MG63 (cell line): Measurements from ENCODE around the gene WDR76. TPM values are rescaled to one million over a fixed set of nuclear protein-coding genes. Genes with fewer than 3 reads are reported as not detected.
A peak's percentile ranks its signal among the peaks of the same experiment; 100 is the strongest.

ENCODE experiments used
- DNase-seq: peaks from one replicate; pipeline ENCODE4 v3.0.0-alpha.2; 2020
- H3K27me3 ChIP-seq: fragments of 250-450 bp; sonication (Bioruptor Pico); 2 replicates; pipeline ENCODE4 v1.5.1; 2020; ENCODE audit warnings: mild to moderate bottlenecking, moderate library complexity
- H3K36me3 ChIP-seq: fragments of 250-450 bp; sonication (Bioruptor Pico); 2 replicates; pipeline ENCODE4 v1.5.1; 2020; ENCODE audit warnings: mild to moderate bottlenecking, moderate library complexity
- H3K4me3 ChIP-seq: fragments of 250-450 bp; sonication (Bioruptor Pico); 2 replicates; pipeline ENCODE4 v1.5.1; 2020; ENCODE audit warnings: mild to moderate bottlenecking, moderate library complexity
- H3K9me3 ChIP-seq: fragments of 250-450 bp; sonication (Bioruptor Pico); 2 replicates; pipeline ENCODE4 v1.5.1; 2020; ENCODE audit warnings: mild to moderate bottlenecking, moderate library complexity
- total RNA-seq: library from RNA; depleted of rRNA; stranded (reverse); fragments of >200 nt; shearing (Covaris generic); gene quantifications from 2 replicates; pipeline ENCODE4 v1.2.3, GENCODE V29; 2014; ENCODE audit warnings: low replicate concordance; rRNA removed

The WDR76 gene
- total RNA-seq, result 49.9 and 53.5 TPM in 2 replicates

- Histone ChIP-seq H3K4me3 (peak within 1 kb of the TSS; percentile 57), H3K27me3 (no peaks in the 10 kb centered on the region), H3K9me3 (no peaks in the 10 kb centered on the region), H3K36me3 (peaks cover 42% of the 10 kb centered on the region)
- DNase-seq, result peak; percentile 91
These were observed at the start of gene WDR76 for GRCh38 chr15:43826508-43827341. Gene WDR76, plus strand, starts transcription at chr15:43827002. Its CDS starts 31 bp downstream, at chr15:43827033.

- Histone ChIP-seq H3K36me3 (peaks cover 24% of the 10 kb centered on the region), H3K27me3 (no peaks in the 10 kb centered on the region), H3K4me3 (peak overlapping the region; percentile 64), H3K9me3 (no peaks in the 10 kb centered on the region)
- peak; percentile 85 for DNase-seq
These were observed 49.4 kb upstream of the WDR76 start for GRCh38 chr15:43777267-43777914.

- Histone ChIP-seq H3K36me3 (peaks cover 10% of the 10 kb centered on the region), H3K9me3 (peaks cover 1% of the 10 kb centered on the region; the same call in 1 of the 2 replicates), H3K4me3 (no peak overlapping the region), H3K27me3 (no peaks in the 10 kb centered on the region)
- no peak for DNase-seq
These were observed 47.8 kb upstream of the WDR76 start for GRCh38 chr15:43779016-43779415.

- Histone ChIP-seq H3K9me3 (no peaks in the 10 kb centered on the region; the same call in 1 of the 2 replicates), H3K4me3 (no peak overlapping the region), H3K27me3 (no peaks in the 10 kb centered on the region), H3K36me3 (peaks cover 18% of the 10 kb centered on the region)
- DNase-seq, result no peak
These were observed 37.4 kb upstream of the WDR76 start for GRCh38 chr15:43789409-43789808.

GRCh38 chr15:43791993-43792760 is 34.6 kb upstream of the WDR76 start, which contains the start of gene SERF2:
Gene SERF2, plus strand, starts transcription at chr15:43792320. Its CDS starts 57 bp downstream, at chr15:43792377.
- peak within 1 kb of the TSS; percentile 70 for H3K4me3 ChIP-seq
- H3K27me3 ChIP-seq, result no peaks in the 10 kb centered on the region
- peaks cover 45% of the 10 kb centered on the region for H3K36me3 ChIP-seq
- DNase-seq, result peak; percentile 100
- H3K9me3 ChIP-seq, result no peaks in the 10 kb centered on the region

- H3K36me3 ChIP-seq, result peaks cover 45% of the 10 kb centered on the region
- H3K4me3 ChIP-seq, result peak overlapping the region; percentile 70
- no peaks in the 10 kb centered on the region for H3K9me3 ChIP-seq
- DNase-seq, result peak; percentile 38
- H3K27me3 ChIP-seq, result no peaks in the 10 kb centered on the region
These were observed 33.9 kb upstream of the WDR76 start for GRCh38 chr15:43792761-43793476.

GRCh38 chr15:43793647-43794046 is 33.2 kb upstream of the WDR76 start:
- Histone ChIP-seq H3K27me3 (no peaks in the 10 kb centered on the region), H3K36me3 (peaks cover 50% of the 10 kb centered on the region), H3K4me3 (peak overlapping the region; percentile 70), H3K9me3 (no peaks in the 10 kb centered on the region)
- DNase-seq, result no peak

GRCh38 chr15:43794269-43795037 is 32.3 kb upstream of the WDR76 start:
- H3K4me3 ChIP-seq, result peak overlapping the region; percentile 70; the same call in 1 of the 2 replicates
- H3K9me3 ChIP-seq, result no peaks in the 10 kb centered on the region
- no peaks in the 10 kb centered on the region for H3K27me3 ChIP-seq
- peaks cover 56% of the 10 kb centered on the region for H3K36me3 ChIP-seq
- peak; percentile 34 for DNase-seq

GRCh38 chr15:43795197-43795596 is 31.6 kb upstream of the WDR76 start:
- Histone ChIP-seq H3K4me3 (no peak overlapping the region), H3K9me3 (no peaks in the 10 kb centered on the region), H3K36me3 (peaks cover 63% of the 10 kb centered on the region), H3K27me3 (no peaks in the 10 kb centered on the region)
- DNase-seq, result no peak

GRCh38 chr15:43795997-43796396 is 30.8 kb upstream of the WDR76 start:
- H3K36me3 ChIP-seq, result peaks cover 71% of the 10 kb centered on the region
- H3K27me3 ChIP-seq, result no peaks in the 10 kb centered on the region
- DNase-seq, result no peak
- H3K9me3 ChIP-seq, result no peaks in the 10 kb centered on the region; the same call in 1 of the 2 replicates
- H3K4me3 ChIP-seq, result no peak overlapping the region

GRCh38 chr15:43796566-43796965 is 30.2 kb upstream of the WDR76 start:
- no peak for DNase-seq
- Histone ChIP-seq H3K36me3 (peaks cover 77% of the 10 kb centered on the region), H3K4me3 (no peak overlapping the region), H3K27me3 (no peaks in the 10 kb centered on the region), H3K9me3 (no peaks in the 10 kb centered on the region; the same call in 1 of the 2 replicates)

- DNase-seq, result no peak
- H3K36me3 ChIP-seq, result peaks cover 81% of the 10 kb centered on the region
These were observed 27.4 kb upstream of the WDR76 start for GRCh38 chr15:43799209-43799944.

GRCh38 chr15:43799945-43800285 is 26.9 kb upstream of the WDR76 start, which contains the start of gene SERINC4:
Gene SERINC4, minus strand, starts transcription at chr15:43800220. Its CDS starts 234 bp downstream, at chr15:43799986.
- Histone ChIP-seq H3K27me3 (no peaks in the 10 kb centered on the region), H3K9me3 (no peaks in the 10 kb centered on the region; the same call in 1 of the 2 replicates), H3K4me3 (peak within 1 kb of the TSS; percentile 92), H3K36me3 (peaks cover 81% of the 10 kb centered on the region)
- no peak for DNase-seq

More at GRCh38 chr15:43799209-43799944, 27.4 kb upstream of the WDR76 start:
- no peaks in the 10 kb centered on the region; the same call in 1 of the 2 replicates for H3K9me3 ChIP-seq
- H3K4me3 ChIP-seq, result no peak overlapping the region
- H3K27me3 ChIP-seq, result no peaks in the 10 kb centered on the region

GRCh38 chr15:43800286-43801141 is 26.3 kb upstream of the WDR76 start, which contains the start of gene HYPK:
Gene HYPK, plus strand, starts transcription at chr15:43800599. Its CDS starts 24 bp downstream, at chr15:43800623.
- DNase-seq, result peak; percentile 92
- H3K9me3 ChIP-seq, result no peaks in the 10 kb centered on the region; the same call in 1 of the 2 replicates
- H3K4me3 ChIP-seq, result peak within 1 kb of the TSS; percentile 92
- no peaks in the 10 kb centered on the region for H3K27me3 ChIP-seq
- H3K36me3 ChIP-seq, result peaks cover 81% of the 10 kb centered on the region
